ENCODE results near the gene IP6K3. TPM values are rescaled to one million over a fixed set of nuclear protein-coding genes. Genes with fewer than 3 reads are reported as not detected.

Gene IP6K3
- total RNA-seq, 1 donor from 2014 or later = not detected

GRCh38 chr6:33711140-33712129 lies 35.3 kb downstream of the IP6K3 start, which contains the start of gene UQCC2:
Gene UQCC2, minus strand, starts transcription at chr6:33711700. Its CDS starts 14 bp downstream, at chr6:33711686.
- no peaks in the 10 kb centered on the region for H3K27me3 Mint-ChIP-seq

DNA sequence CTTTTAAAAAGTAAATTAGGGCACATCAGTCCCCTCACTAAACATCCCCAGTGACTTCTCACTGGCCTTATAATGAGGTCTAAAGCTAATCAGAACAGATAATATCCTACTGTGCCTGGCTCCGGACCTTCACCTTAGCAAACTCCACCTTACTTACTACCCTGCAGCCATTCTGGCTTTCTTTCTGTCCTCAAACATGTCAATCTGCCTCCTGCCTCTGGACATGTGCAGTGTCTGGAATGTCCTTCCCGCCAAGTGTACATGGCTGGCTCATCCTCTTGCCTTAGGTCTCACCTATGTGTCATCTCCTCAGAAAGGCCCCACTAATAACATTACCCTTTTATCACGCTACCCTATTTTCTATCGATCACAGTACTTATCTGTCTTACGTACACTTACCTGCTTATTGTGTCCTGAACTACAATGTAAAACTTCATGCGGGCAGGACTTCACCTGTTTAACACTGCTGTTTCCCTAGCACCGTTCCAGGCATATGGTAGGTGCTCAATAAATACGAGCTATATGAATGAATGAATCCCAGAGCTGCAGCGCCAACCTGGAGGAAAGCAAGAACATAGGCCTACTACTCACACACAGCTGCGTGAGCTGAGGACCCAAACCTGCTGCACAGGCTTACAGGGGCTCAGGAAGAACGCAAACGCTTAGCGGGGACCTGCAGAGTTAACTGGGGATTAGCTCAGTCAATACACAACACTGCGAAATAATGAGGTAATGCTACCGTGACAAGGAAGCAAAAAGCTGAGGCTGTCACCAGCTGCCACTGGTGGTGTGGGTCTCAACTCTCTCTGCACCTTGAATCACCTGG lies 36.2 kb downstream of the IP6K3 start:
- intact Hi-C loops (cut with micrococcal nuclease) = loop anchor here (1.0 to 5.0 kb wide), 6 partner anchors 11 to 319 kb away; partner anchors contain the start of genes ITPR3, KIFC1 and LEMD2
- Mint-ChIP-seq H3K4me1 (peaks cover 29% of the 10 kb centered on the region), H3K9me3 (no peaks in the 10 kb centered on the region), H3K27me3 (no peaks in the 10 kb centered on the region), H3K36me3 (ENCODE audit: low read depth) (peaks cover 37% of the 10 kb centered on the region), H3K4me3 (peak overlapping the region; percentile 98), H3K27ac (peak overlapping the region; percentile 99)
- CTCF ChIA-PET = interaction anchor here (1.0 to 2.4 kb wide), 10 partner anchors 9 to 704 kb away, joined by 3 to 28 read pairs (median 4); partner anchors contain the start of gene ITPR3
- POLR2A ChIA-PET = interaction anchor here (0.7 to 2.6 kb wide), 26 partner anchors 10 to 526 kb away, joined by 3 to 23 read pairs (median 4); partner anchors contain the start of genes BAK1, HMGA1, ITPR3 and TAPBP
- ATAC-seq (ENCODE audit: low read depth) (no peak), DNase-seq (no peak)
- no peak for TF ChIP-seq CTCF (IDR thresholded peaks at IDR 0.05)

More at GRCh38 chr6:33711140-33712129, 35.3 kb downstream of the IP6K3 start, which contains the start of gene UQCC2:
- peak; percentile 93 for DNase-seq
- ChIA-PET POLR2A (interaction anchor here (0.6 to 2.6 kb wide), 35 partner anchors 9 to 1178 kb away, joined by 3 to 23 read pairs (median 4); partner anchors contain the start of genes ANKS1A, BAK1, HMGA1 and ITPR3), CTCF (interaction anchor here (0.6 to 2.4 kb wide), 16 partner anchors 10 to 703 kb away, joined by 3 to 28 read pairs (median 4); partner anchors contain the start of gene ITPR3)
- ATAC-seq (ENCODE audit: low read depth) = peak; percentile 86
- no peak for TF ChIP-seq CTCF (IDR thresholded peaks at IDR 0.05)
- Mint-ChIP-seq H3K4me3 (peak within 1 kb of the TSS; percentile 98), H3K27ac (peak within 1 kb of the TSS; percentile 99), H3K9me3 (no peaks in the 10 kb centered on the region), H3K36me3 (ENCODE audit: low read depth) (peaks cover 33% of the 10 kb centered on the region), H3K4me1 (peaks cover 29% of the 10 kb centered on the region)
- intact Hi-C loops (cut with micrococcal nuclease) = loop anchor here (1.0 to 5.0 kb wide), 6 partner anchors 10 to 320 kb away; partner anchors contain the start of genes ITPR3, KIFC1 and LEMD2

DNA sequence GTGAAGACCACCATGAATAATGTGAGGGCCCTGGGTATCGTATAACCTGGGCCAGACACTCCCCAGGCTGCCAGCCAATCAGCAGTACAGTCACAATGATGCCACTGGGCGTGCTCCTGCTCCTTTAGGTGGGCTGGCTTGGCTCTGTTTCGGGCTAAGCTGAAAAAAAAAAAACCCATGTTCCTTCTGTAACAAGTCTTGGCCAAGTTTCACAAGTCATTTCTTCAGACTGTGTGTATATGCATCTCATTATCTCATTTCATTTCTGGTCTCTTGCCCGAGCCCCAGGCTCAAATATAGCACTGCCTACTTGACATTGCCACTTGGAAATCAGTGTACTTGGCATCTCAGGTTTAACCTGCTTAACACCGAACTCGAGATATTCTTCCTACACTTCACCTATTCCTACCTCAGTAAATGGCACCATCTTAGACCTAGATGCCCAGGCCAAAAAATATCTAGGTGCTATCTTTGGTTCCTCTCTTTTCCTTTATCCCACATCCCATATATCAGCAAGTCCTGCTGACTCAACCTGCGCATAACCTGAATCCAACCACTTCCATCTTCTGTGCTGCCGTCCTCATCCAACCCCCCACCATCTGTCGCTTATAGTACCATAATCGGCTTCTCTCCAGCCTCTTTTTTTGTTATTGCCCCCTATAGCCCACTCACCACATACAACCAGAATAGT lies 37.0 kb downstream of the IP6K3 start:
- H3K27me3 Mint-ChIP-seq = no peaks in the 10 kb centered on the region
- peak overlapping the region; percentile 42 for H3K27ac Mint-ChIP-seq
- ATAC-seq (ENCODE audit: low read depth) = no peak
- ChIA-PET POLR2A (interaction anchor here (0.5 to 2.6 kb wide), 3 partner anchors 9 to 278 kb away, joined by 6 to 23 read pairs (median 8); no protein-coding TSS in a partner anchor), CTCF (interaction anchor here (1.5 kb wide), 1 partner anchor 9 kb away, joined by 7 read pairs; no protein-coding TSS in a partner anchor)
- intact Hi-C loops (cut with micrococcal nuclease) = loop anchor here (2.0 to 5.0 kb wide), 3 partner anchors 13 to 87 kb away; partner anchors contain the start of genes ITPR3 and LEMD2
- H3K4me1 Mint-ChIP-seq = peaks cover 29% of the 10 kb centered on the region
- H3K4me3 Mint-ChIP-seq = peak overlapping the region; percentile 7
- H3K36me3 Mint-ChIP-seq (ENCODE audit: low read depth) = peaks cover 37% of the 10 kb centered on the region
- no peak for TF ChIP-seq CTCF (IDR thresholded peaks at IDR 0.05)
- no peaks in the 10 kb centered on the region for H3K9me3 Mint-ChIP-seq
- DNase-seq = no peak

DNA sequence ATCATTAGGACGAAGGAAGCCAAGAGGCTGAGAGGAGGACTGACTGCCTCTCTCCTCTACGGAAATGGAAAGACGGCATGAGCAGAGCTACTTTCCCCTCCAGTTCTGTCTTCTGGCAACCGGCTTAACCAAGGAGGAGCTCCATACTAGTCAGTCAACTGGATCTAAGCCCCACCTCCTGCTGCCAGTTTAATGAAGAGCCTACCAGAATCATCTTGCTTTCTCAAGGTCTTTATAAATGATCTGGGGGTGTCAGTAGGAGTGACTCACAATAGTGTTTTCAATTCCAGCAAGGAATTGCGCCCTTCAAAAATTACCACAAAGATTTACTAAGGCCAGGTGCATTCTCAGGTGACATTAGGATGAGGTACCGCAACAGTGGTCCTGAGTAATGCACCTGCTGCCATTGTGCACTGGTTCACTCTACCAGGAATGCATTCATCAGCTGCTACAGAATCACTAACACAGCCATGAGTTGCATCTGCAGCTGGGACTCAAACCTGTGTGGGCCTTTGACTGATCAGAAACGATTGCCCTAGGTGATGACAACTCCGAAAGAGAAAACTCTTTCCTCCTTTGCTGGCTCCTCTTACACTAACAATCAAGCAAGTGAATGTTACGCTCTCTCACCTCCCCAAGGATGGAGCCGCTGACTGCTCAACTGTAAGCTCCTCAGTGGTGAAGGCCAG lies 38.0 kb downstream of the IP6K3 start:
- intact Hi-C loops (cut with micrococcal nuclease) = no loop called here

More for the DNA sequence above, 38.0 kb downstream of the IP6K3 start:
- Mint-ChIP-seq H3K4me1 (peaks cover 34% of the 10 kb centered on the region), H3K4me3 (no peak overlapping the region), H3K27ac (no peak overlapping the region), H3K27me3 (no peaks in the 10 kb centered on the region), H3K36me3 (ENCODE audit: low read depth) (peaks cover 43% of the 10 kb centered on the region), H3K9me3 (no peaks in the 10 kb centered on the region)
- DNase-seq (no peak), ATAC-seq (ENCODE audit: low read depth) (no peak)
- CTCF ChIA-PET = interaction anchor here (1.5 kb wide), 1 partner anchor 8 kb away, joined by 7 read pairs; no protein-coding TSS in a partner anchor
- no peak for TF ChIP-seq CTCF (IDR thresholded peaks at IDR 0.05)
- POLR2A ChIA-PET = interaction anchor here (0.6 kb wide), 1 partner anchor 103 kb away, joined by 4 read pairs; no protein-coding TSS in a partner anchor
